Hepatocyte (in vitro differentiated cells): ENCODE measurements around the gene ANO2. TPM values are rescaled to one million over a fixed set of nuclear protein-coding genes. Genes with fewer than 3 reads are reported as not detected.
A peak's percentile ranks its signal among the peaks of the same experiment; 100 is the strongest.

Experiments used
- DNase-seq: peaks from one replicate; pipeline ENCODE4 v3.0.0-alpha.2; 2016; ENCODE audit warnings: low spot score
- H2AFZ ChIP-seq: fragments of 200-600 bp; sonication (generic); 2 replicates; pipeline ENCODE4 v1.6.0; 2016; ENCODE audit warnings: antibody characterized with exemption, mild to moderate bottlenecking
- H3K27ac ChIP-seq: fragments of 200-600 bp; sonication (generic); 2 replicates; pipeline ENCODE4 v1.5.1; 2016; ENCODE audit warnings: mild to moderate bottlenecking
- H3K27me3 ChIP-seq: fragments of 200-600 bp; sonication (generic); 2 replicates; pipeline ENCODE4 v1.6.1; 2016
- H3K36me3 ChIP-seq: fragments of 200-600 bp; sonication (generic); replicated peaks from 2 replicates; pipeline ENCODE4 v1.5.1; 2016; ENCODE audit warnings: low read depth; ENCODE audit not compliant: insufficient read depth
- H3K4me1 ChIP-seq: fragments of 200-600 bp; sonication (generic); 2 replicates; pipeline ENCODE4 v1.5.1; 2016; ENCODE audit warnings: mild to moderate bottlenecking, moderate library complexity; ENCODE audit not compliant: insufficient read depth
- H3K4me2 ChIP-seq: fragments of 200-600 bp; sonication (generic); 2 replicates; pipeline ENCODE4 v1.6.0; 2016
- H3K4me3 ChIP-seq: fragments of 200-600 bp; sonication (generic); 2 replicates; pipeline ENCODE4 v1.5.1; 2016; ENCODE audit warnings: mild to moderate bottlenecking
- H3K79me2 ChIP-seq: fragments of 200-600 bp; sonication (generic); 2 replicates; pipeline ENCODE4 v1.6.0; 2017; ENCODE audit warnings: mild to moderate bottlenecking
- H3K9me2 ChIP-seq: fragments of 200-600 bp; sonication (generic); replicated peaks from 2 replicates; pipeline ENCODE4 v1.6.0; 2017; ENCODE audit warnings: mild to moderate bottlenecking; ENCODE audit not compliant: insufficient read depth
- H3K9me3 ChIP-seq: fragments of 200-600 bp; sonication (generic); 2 replicates; pipeline ENCODE4 v1.5.1; 2016; ENCODE audit warnings: low read depth, mild to moderate bottlenecking
- H4K20me1 ChIP-seq: fragments of 200-600 bp; sonication (generic); 2 replicates; pipeline ENCODE4 v1.6.0; 2016; ENCODE audit warnings: mild to moderate bottlenecking; ENCODE audit not compliant: insufficient read depth, poor library complexity, severe bottlenecking
- EZH2 ChIP-seq: fragments of 200-600 bp; sonication (generic); IDR thresholded peaks from 2 replicates; pipeline ENCODE4 v1.6.1; 2016; ENCODE audit warnings: antibody characterized with exemption, mild to moderate bottlenecking, borderline replicate concordance
- EZH2phosphoT487 ChIP-seq: fragments of 200-600 bp; sonication (generic); IDR thresholded peaks from one replicate; pipeline ENCODE4 v1.6.1; 2018; ENCODE audit warnings: antibody characterized with exemption, mild to moderate bottlenecking, low read depth, moderate library complexity; ENCODE audit not compliant: unreplicated experiment, severe bottlenecking
- WGBS: methylation state at CpG from one replicate; pipeline ENCODE4 v1.1.6; 2016; ENCODE audit warnings: low lambda C conversion rate; ENCODE audit errors: missing lambda C conversion rate; 5-methylcytosine and 5-hydroxymethylcytosine counted together
- polyA plus RNA-seq: library from polyadenylated mRNA; unstranded; fragments of >200 nt; fragmentation: Nextera tagmentation; extraction: Ambion mirVana; gene quantifications from 2 replicates; pipeline ENCODE4 v1.2.1, GENCODE V29; 2016
- total RNA-seq: library from RNA; depleted of rRNA; stranded (reverse); fragments of >200 nt; gene quantifications from 2 replicates; pipeline ENCODE4 v1.2.3, GENCODE V29; 2014
- TF ChIP-seq, protein P1 (sequence below): fragments of 200-600 bp; sonication (generic); IDR thresholded peaks from 2 replicates; pipeline ENCODE4 v1.5.1; 2016; ENCODE audit warnings: antibody characterized with exemption, mild to moderate bottlenecking; ENCODE audit not compliant: poor library complexity

The ANO2 gene
- total and polyA plus RNA-seq, 2 experiments from 2014 or later: 1.0 to 1.9 TPM

- Histone ChIP-seq H3K4me2 (no peak overlapping the region), H3K9me2 (no peaks in the 10 kb centered on the region), H3K9me3 (no peaks in the 10 kb centered on the region), H3K27me3 (no peaks in the 10 kb centered on the region), H3K36me3 (no peaks in the 10 kb centered on the region), H3K4me3 (no peak overlapping the region), H3K27ac (no peak overlapping the region), H3K4me1 (peaks cover 8% of the 10 kb centered on the region), H3K79me2 (no peaks in the 10 kb centered on the region), H2AFZ (no peak overlapping the region), H4K20me1 (no peaks in the 10 kb centered on the region)
- 46% methylated on average over 13 of the region's 13 CpGs for WGBS
- TF ChIP-seq EZH2 (no peak), EZH2phosphoT487 (no peak)
- TF ChIP-seq, protein P1, sequence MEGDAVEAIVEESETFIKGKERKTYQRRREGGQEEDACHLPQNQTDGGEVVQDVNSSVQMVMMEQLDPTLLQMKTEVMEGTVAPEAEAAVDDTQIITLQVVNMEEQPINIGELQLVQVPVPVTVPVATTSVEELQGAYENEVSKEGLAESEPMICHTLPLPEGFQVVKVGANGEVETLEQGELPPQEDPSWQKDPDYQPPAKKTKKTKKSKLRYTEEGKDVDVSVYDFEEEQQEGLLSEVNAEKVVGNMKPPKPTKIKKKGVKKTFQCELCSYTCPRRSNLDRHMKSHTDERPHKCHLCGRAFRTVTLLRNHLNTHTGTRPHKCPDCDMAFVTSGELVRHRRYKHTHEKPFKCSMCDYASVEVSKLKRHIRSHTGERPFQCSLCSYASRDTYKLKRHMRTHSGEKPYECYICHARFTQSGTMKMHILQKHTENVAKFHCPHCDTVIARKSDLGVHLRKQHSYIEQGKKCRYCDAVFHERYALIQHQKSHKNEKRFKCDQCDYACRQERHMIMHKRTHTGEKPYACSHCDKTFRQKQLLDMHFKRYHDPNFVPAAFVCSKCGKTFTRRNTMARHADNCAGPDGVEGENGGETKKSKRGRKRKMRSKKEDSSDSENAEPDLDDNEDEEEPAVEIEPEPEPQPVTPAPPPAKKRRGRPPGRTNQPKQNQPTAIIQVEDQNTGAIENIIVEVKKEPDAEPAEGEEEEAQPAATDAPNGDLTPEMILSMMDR: no peak
- DNase-seq: no peak
Observed at GRCh38 chr12:5571115-5571514, 373.9 kb downstream of the ANO2 start.

DNA sequence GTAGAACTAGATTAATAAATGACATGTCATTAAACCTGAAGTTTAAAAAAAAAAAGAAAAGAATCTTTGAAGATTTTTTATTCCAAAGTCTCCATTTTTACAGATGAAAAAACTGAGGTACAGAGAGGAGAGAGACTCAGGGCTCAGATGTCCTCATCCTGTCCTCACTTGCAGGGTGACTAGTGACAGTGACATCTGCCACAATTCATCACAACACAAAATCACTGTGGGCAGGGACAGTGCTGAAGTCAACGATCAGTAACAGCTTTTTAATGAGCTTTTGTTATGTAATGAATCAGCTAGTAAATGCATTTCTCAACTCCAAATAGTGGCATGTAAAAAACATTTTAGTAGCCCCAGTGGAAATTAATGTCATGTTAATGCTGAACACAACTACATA lies 374.6 kb downstream of the ANO2 start:
- Histone ChIP-seq H3K36me3 (no peaks in the 10 kb centered on the region), H3K9me3 (no peaks in the 10 kb centered on the region), H3K27me3 (no peaks in the 10 kb centered on the region), H3K4me1 (peaks cover 8% of the 10 kb centered on the region), H3K79me2 (no peaks in the 10 kb centered on the region), H4K20me1 (no peaks in the 10 kb centered on the region), H2AFZ (no peak overlapping the region), H3K4me2 (no peak overlapping the region), H3K9me2 (no peaks in the 10 kb centered on the region), H3K27ac (no peak overlapping the region), H3K4me3 (no peak overlapping the region)
- WGBS: 60% methylated on average over 1 of the region's 1 CpG
- TF ChIP-seq EZH2phosphoT487 (no peak), EZH2 (no peak)
- TF ChIP-seq, protein P1: no peak
- no peak for DNase-seq

DNA sequence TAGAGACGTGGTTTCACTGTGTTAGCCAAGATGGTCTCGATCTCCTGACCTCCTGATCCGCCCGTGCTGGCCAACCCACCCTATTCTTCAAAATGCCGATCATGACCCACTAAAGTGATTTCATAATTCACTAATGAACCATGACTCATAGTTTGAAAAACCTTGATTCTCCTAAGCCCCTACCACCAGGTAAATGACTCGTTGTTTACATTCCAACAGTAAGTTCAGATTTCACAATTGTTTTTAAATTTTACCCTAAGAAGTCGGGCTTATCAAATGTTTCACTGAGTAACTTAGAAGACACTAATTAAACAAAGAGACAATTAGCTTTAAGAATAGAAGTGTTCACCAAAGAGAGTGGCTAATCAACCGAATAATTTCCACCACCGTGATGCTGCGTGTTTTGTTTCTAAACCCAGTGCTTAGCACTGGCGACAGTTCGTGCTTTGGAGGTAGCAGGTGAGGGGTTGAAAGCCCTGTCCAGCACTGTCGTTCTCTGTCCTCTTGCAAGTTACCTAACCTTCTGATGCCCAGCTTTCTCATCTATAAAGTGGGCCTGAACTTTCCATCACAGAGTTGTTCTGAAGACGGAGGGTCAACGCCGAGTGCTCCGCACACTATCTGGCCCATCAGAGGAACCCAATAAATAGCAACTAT lies 376.6 kb downstream of the ANO2 start:
- Histone ChIP-seq H3K4me1 (peaks cover 8% of the 10 kb centered on the region), H3K79me2 (no peaks in the 10 kb centered on the region), H2AFZ (no peak overlapping the region), H3K36me3 (no peaks in the 10 kb centered on the region), H3K4me3 (no peak overlapping the region), H3K27me3 (no peaks in the 10 kb centered on the region), H3K27ac (peak overlapping the region; percentile 9), H3K4me2 (peak overlapping the region; percentile 3), H3K9me3 (no peaks in the 10 kb centered on the region), H3K9me2 (no peaks in the 10 kb centered on the region), H4K20me1 (no peaks in the 10 kb centered on the region)
- TF ChIP-seq EZH2 (no peak), EZH2phosphoT487 (no peak)
- TF ChIP-seq, protein P1: no peak
- peak; percentile 43 for DNase-seq
- 62% methylated on average over 17 of the region's 17 CpGs for WGBS
